Right renal pelvis (tissue), 4 donors: Measurements from ENCODE around the gene LYST. TPM values are rescaled to one million over a fixed set of nuclear protein-coding genes. Genes with fewer than 3 reads are reported as not detected.
"Not testable (repeated sequence)": the region's sequence is repeated elsewhere in the genome, so short reads cannot be mapped to it uniquely, and the experiment has no call there.

ENCODE experiments used
- DNase-seq, 4 donors: peaks; one replicate each; pipeline ENCODE4 v3.0.0-alpha.2; 2013; ENCODE audit warnings: low read depth in 4 of 4, low spot score in 3 of 4, missing footprints in 1 of 4
- polyA plus RNA-seq, 4 donors: library from polyadenylated mRNA; unstranded; fragments of 120-200 nt; gene quantifications; one replicate each; pipeline ENCODE4 v1.2.1, GENCODE V29; 2013; ENCODE audit not compliant: insufficient read length in 4 of 4

LYST gene
- polyA plus RNA-seq, 4 donors = 10.7 to 14.6 (median 13.3) TPM

DNA sequence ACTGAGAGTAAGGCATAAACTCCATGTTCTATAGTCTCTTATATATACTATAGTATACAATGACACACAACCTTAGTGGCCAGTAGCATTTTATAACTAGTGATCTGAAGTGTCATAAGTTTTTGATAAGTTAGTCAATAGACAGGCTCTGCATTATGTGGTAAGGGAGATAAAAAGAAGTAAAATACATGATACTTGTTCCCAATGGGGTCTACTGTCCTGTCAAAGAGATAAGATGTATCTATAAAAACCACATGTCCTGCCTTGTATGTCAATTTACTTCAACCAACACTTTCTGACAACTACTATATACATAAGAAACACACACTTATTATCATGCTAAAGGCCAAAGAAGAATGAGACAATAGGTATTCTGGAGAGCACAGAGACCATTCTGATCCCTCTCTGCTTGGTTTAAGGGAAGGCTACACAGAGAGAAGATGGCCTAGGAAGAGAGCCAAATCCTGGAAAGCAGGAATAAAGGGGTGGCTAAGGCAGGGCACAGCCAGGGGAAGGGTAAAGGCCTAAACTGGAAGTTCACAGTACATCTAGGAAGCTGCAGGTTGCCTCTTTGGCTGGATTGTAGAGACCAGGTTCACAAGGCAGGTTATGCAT lies 91.4 kb downstream of the LYST start:
- no peak for DNase-seq

- DNase-seq = no peak
Measured at GRCh38 chr1:235767795-235768194, 98.9 kb downstream of the LYST start.

DNA sequence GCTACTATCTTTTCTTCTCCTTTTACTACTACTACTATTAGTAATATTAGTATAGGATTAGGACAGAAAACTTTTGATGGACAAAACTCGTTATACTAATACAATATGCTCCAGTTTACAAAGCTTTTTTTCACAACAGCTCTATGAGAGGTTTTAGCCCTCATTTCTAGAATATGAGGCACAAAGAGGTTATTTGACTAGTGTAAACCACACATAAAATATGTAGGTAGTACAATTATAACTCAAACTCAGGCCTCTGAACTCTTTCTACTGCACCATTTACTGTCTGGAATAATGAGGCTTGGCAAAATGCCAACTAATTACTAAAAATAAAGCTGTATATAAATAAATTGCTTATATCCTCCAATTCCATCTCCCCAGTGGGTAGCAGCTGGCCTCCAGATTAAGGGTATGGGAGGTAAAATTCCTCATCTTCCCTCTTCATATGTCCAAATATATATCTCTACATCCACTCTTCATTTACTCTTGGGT lies 99.9 kb downstream of the LYST start:
- DNase-seq = no peak

GRCh38 chr1:235763962-235764361 lies 102.7 kb downstream of the LYST start:
- no peak for DNase-seq

- DNase-seq = no peak
Measured at GRCh38 chr1:235759336-235759735, 107.4 kb downstream of the LYST start.

DNA sequence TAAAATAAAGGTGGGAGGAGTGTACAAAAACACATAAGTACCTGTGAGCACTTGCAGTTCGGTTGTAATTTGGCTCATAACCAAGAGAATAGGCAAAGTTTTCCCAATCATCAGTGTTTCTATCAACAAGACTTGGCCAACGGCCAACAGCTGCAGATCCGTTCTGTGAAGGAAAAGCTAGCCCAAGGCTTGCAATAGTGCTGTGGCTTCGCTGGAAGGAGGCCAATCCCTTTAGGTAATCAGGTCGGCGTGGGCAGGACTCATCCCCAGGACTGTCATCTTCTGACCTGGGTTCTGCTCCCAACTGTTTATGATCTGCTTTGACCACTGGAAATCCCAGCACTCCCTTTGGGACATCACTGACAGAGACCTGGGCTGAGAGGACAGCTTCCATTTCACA lies 107.8 kb downstream of the LYST start:
- DNase-seq = no peak

- no peak for DNase-seq
Measured at GRCh38 chr1:235757587-235758096, 109.1 kb downstream of the LYST start.

DNA sequence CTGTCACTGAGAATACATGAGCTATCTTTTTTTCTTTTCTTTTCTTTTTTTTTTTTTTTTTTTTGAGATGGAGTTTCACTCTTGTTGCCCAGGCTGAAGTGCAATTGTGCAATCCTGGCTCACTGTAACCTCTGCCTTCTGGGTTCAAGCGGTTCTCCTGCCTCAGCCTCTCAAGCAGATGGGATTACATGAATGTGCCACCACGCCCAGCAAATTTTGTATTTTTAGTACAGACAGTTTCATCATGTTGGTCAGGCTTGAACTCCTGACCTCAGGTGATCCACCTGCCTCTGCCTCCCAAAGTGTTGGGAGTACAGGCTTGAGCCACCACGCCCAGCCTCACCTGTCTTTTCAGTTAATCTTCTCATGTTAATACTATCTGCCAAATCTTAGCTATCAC lies 112.5 kb downstream of the LYST start:
- DNase-seq = not testable (repeated sequence)

DNA sequence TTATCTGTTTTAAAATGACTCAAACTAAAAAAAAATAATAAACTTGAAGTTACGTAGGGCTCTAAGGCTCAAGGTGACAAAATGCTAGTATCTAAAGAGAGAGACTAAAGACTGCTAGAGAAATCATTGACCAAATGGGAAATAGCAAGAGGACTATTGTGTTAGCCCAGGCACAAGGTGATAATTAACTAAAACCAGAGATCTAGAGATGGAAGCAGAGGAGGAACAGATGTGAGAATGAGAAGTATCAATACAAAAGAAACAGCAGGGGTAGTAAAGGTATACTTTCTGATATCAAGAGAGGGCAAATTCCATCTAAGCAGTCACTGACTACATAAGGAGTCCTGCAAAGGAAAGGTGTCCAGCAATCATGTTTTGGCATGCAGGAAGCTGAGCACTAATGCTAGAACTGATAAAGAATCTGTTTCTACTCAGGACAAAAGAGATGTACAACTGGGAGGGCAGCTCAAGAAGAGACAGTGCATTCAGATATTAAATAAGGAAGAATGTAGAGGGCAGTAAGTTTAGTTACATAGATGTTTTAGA lies 116.9 kb downstream of the LYST start:
- DNase-seq = no peak

GRCh38 chr1:235748747-235749146 lies 118.0 kb downstream of the LYST start:
- no peak for DNase-seq

DNA sequence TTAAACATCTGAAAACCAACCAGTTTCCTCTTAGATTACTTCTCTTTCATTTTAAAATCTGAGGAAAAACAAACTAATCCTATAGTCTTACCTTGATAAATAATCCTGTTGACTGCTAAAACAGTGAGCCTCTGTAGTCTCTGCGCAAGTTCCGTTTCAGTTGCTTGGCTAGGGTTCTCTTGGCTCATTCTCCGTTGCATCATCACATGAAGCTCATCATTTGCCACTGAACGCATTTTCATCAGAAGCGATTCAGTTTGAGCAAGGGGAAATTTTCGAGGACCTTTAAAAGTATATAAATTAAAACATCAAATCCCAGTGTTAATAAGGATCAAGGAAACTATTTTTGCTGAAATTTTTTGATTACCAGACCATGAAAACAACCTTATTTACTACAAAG lies 120.5 kb downstream of the LYST start:
- no peak for DNase-seq

- DNase-seq = no peak
Measured at GRCh38 chr1:235745503-235746136, 121.1 kb downstream of the LYST start.

DNA sequence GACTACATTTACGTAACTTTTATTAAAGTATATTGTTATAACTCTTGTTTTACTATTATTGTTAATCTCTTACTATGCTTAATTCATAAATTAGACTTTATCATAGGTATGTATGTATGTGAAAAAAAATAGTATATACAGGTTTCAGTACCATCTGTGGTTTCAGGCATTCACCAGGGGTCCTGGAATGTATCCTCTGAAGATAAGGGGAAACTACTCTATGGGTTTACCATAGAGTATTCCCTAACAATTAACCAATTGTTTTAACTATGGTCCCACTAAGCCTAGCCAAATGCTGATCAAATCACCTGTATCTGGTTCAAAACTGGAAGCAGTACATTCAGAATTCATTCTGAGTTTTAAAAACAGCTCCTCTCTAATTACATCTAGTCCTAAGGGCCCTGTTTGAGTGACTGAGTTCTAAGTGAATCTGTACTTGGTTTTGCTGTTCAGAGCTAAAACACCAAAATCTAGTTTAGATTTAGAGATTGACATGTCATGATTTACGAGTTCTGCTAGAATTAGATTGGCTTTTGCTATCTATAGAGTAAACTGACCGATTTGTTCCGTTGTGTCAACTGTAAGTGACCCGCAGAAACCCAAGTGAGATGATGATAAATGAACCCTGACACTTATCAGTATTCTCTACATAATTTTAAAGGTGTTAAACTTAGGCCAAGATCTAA lies 123.6 kb downstream of the LYST start:
- DNase-seq = no peak

- no peak for DNase-seq
Measured at GRCh38 chr1:235741294-235741693, 125.4 kb downstream of the LYST start.

- no peak for DNase-seq
Measured at GRCh38 chr1:235739631-235740030, 127.1 kb downstream of the LYST start.

DNA sequence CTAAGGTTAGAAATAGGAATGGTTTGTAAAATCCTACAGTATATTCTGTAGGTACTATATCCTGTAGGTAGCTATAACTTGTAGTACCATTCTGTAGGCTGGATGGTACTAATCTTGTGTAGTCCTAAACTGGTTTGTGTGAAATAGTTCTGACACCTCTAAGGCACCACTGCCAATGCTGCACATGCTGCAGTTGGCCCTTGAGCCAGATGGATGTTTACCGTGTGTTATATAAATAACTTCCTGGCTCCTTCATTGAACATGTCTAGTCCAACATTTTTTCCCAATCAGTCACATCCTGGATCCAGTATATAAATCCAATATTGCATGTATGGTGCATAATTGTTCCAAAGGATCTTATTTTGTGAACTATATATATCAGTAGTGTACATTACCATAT lies 127.6 kb downstream of the LYST start:
- DNase-seq = no peak

DNA sequence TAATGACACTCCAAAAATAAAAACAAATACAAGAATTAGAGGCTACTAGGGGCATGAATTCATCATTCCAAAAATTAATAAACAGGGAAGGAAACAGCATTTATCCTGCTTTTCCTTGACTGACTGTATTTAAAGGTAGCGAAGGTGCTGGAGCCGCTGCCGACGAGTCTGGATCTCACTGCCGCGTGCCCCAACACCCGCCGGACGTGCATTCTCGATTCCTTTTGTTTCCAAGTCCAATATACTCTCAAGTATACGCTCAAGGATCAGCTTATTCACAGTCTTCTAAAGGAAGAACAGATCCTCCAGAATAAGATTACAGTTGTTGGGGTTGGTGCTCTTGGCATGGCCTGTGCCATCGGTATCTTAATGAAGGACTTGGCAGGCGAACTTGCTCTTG lies 129.0 kb downstream of the LYST start:
- DNase-seq = no peak

- no peak for DNase-seq
Measured at GRCh38 chr1:235736263-235736662, 130.4 kb downstream of the LYST start.

DNA sequence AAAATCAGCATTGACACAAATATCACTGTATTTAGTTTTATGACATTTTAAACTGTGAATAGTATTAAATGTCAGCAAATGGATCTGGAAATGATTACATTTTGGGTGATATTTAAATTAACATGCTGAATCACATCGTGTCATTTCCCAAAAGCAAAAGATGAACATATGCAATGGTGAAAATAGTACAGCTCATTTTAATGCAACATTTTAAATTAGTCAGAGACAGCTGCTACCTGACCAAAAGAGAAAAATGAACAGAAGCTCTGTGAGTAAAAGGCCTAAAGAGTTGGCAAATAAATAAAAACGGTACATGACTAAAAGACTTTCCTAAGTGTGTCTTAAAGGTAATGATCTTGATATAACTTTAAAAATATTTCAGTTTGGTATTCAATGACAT lies 131.1 kb downstream of the LYST start:
- DNase-seq = no peak

DNA sequence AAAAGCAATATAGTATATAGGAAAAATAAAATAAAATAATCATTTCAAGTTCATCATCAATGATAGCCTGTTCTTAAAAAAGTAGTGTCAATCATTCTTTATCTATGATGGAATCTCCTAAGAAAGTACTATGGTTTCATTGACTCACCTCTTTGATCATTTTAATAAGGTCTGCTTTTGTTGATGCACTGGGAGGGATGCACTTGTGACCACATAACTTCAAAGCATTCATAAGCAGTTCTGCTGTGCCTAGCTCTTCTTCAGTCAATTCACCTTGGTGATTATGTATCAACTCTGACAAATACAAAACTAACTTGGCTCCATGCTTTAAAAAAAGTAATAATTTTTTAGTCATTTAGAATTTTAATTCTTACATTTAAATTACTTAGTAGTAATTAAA lies 132.4 kb downstream of the LYST start:
- no peak for DNase-seq

DNA sequence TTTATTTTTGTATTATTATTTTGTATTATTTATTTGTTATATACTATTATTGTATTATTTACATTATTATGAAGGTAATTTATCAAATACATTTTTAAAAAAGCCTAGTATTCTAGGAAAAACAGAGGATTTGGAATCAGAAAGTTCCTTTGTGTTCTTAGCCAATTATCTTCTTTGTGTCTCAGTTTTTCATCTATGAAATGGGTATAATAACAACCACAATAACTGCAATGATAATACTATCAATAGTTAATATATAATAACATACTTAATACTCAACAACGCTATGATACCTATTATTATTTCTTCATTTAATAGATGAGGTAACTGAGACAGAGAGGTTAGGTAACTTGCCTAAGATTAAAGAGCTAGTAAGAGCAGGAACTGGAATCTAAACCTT lies 136.7 kb downstream of the LYST start:
- DNase-seq = no peak

- DNase-seq = no peak
Measured at GRCh38 chr1:235726557-235726956, 140.1 kb downstream of the LYST start.
